IMR-90 (cell line): Measurements from ENCODE around the gene CAPZA2. TPM values are rescaled to one million over a fixed set of nuclear protein-coding genes. Genes with fewer than 3 reads are reported as not detected.
"Not testable (repeated sequence)": the region's sequence is repeated elsewhere in the genome, so short reads cannot be mapped to it uniquely, and the experiment has no call there.

Experiments
- ATAC-seq: fragments of 200-7000 bp; cut with Tn5 transposase; 2 replicates; pipeline ENCODE4 v1.9.1; 2020; ENCODE audit warnings: low read depth, mild to moderate bottlenecking, moderate library complexity
- BruUV-seq: library from RNA; stranded (reverse); fragments of 400-500 nt; replicated peaks from 2 replicates; lab custom pipeline; 2021; lab: Mats Ljungman, UMichigan
- CTCF ChIA-PET: fragments of 300-600 bp; formaldehyde crosslinking; extraction: SDS; loops from one replicate; lab custom pipeline; 2021; ENCODE audit warnings: antibody characterized with exemption; lab: Yijun Ruan, JAX
- POLR2A ChIA-PET: fragments of 300-600 bp; sonication (Branson Sonifier 250); formaldehyde crosslinking; loops from one replicate; lab custom pipeline; 2022; ENCODE audit warnings: antibody characterized with exemption; ENCODE audit not compliant: unreplicated experiment; lab: Charles Lee
- DNase-seq: peaks from one replicate; pipeline ENCODE4 v3.0.0; 2013
- H2AFZ ChIP-seq: replicated peaks from 2 replicates; pipeline ENCODE3; 2013; ENCODE audit warnings: low read length, mild to moderate bottlenecking; ENCODE audit not compliant: poor library complexity
- H2AK5ac ChIP-seq: 2 replicates; pipeline ENCODE4 v1.6.1; 2013; ENCODE audit warnings: low read depth, low read length, inconsistent platforms
- H2AK9ac ChIP-seq: replicated peaks from 2 replicates; pipeline ENCODE3; 2013; ENCODE audit warnings: mild to moderate bottlenecking, low read depth, low read length, moderate library complexity; ENCODE audit not compliant: poor library complexity
- H2BK120ac ChIP-seq: 2 replicates; pipeline ENCODE4 v1.6.1; 2013; ENCODE audit warnings: low read depth, low read length, inconsistent platforms
- H2BK15ac ChIP-seq: 3 replicates; pipeline ENCODE4 v1.6.1; 2013; ENCODE audit warnings: low read depth, low read length, inconsistent platforms
- H2BK20ac ChIP-seq: 2 replicates; pipeline ENCODE4 v1.6.1; 2013; ENCODE audit warnings: low read depth, mild to moderate bottlenecking, inconsistent platforms, low read length, moderate library complexity
- H2BK5ac ChIP-seq: 2 replicates; pipeline ENCODE4 v1.6.1; 2013; ENCODE audit warnings: mild to moderate bottlenecking, low read depth, low read length, inconsistent platforms; ENCODE audit not compliant: poor library complexity, severe bottlenecking
- H3K14ac ChIP-seq: replicated peaks from 2 replicates; pipeline ENCODE4 v1.6.1; 2013; ENCODE audit warnings: low read depth, low read length, inconsistent platforms
- H3K18ac ChIP-seq: 2 replicates; pipeline ENCODE4 v1.6.1; 2013; ENCODE audit warnings: low read depth, low read length, control low read depth
- H3K23ac ChIP-seq: 2 replicates; pipeline ENCODE4 v1.6.1; 2013; ENCODE audit warnings: low read depth, low read length, inconsistent platforms
- H3K27ac ChIP-seq: 2 replicates; pipeline ENCODE4 v1.5.1; 2013; ENCODE audit warnings: mild to moderate bottlenecking, control low read depth, low read length; ENCODE audit not compliant: insufficient read depth
- H3K27me3 ChIP-seq: 2 replicates; pipeline ENCODE4 v1.6.1; 2013; ENCODE audit warnings: low read length; ENCODE audit not compliant: control insufficient read depth, insufficient read depth
- H3K36me3 ChIP-seq: 2 replicates; pipeline ENCODE4 v1.6.1; 2013; ENCODE audit warnings: low read length, mixed read lengths; ENCODE audit not compliant: control insufficient read depth, insufficient read depth
- H3K4ac ChIP-seq: 2 replicates; pipeline ENCODE4 v1.6.1; 2013; ENCODE audit warnings: low read depth, low read length, inconsistent platforms
- H3K4me1 ChIP-seq: 2 replicates; pipeline ENCODE4 v1.6.1; 2013; ENCODE audit warnings: low read length, mixed read lengths; ENCODE audit not compliant: control insufficient read depth, insufficient read depth
- H3K4me2 ChIP-seq: 2 replicates; pipeline ENCODE4 v1.6.1; 2013; ENCODE audit warnings: low read depth, mild to moderate bottlenecking, control low read depth, low read length, moderate library complexity
- H3K4me3 ChIP-seq: 2 replicates; pipeline ENCODE4 v1.5.1; 2013; ENCODE audit warnings: low read depth, mild to moderate bottlenecking, control low read depth, low read length, moderate library complexity; ENCODE audit not compliant: insufficient read depth
- H3K56ac ChIP-seq: 2 replicates; pipeline ENCODE4 v1.6.1; 2013; ENCODE audit warnings: low read length, inconsistent platforms; ENCODE audit not compliant: insufficient read depth; ENCODE audit errors: extremely low read depth
- H3K79me1 ChIP-seq, 2 experiments: 2 replicates each; pipeline ENCODE4 v1.6.1; 2013; ENCODE audit warnings: low read length in 2 of 2, inconsistent platforms in 1 of 2, low read depth in 1 of 2
- H3K9ac ChIP-seq: 2 replicates; pipeline ENCODE4 v1.6.1; 2013; ENCODE audit warnings: low read depth, low read length, control low read depth
- H3K9me1 ChIP-seq: 2 replicates; pipeline ENCODE4 v1.6.1; 2013; ENCODE audit warnings: low read length, inconsistent platforms; ENCODE audit not compliant: insufficient read depth
- H3K9me3 ChIP-seq: 2 replicates; pipeline ENCODE4 v1.6.1; 2013; ENCODE audit warnings: low read length; ENCODE audit not compliant: control insufficient read depth, insufficient read depth
- H4K20me1 ChIP-seq: 2 replicates; pipeline ENCODE4 v1.6.1; 2013; ENCODE audit warnings: low read length, inconsistent platforms; ENCODE audit not compliant: insufficient read depth
- H4K5ac ChIP-seq: 2 replicates; pipeline ENCODE4 v1.6.1; 2013; ENCODE audit warnings: mild to moderate bottlenecking, low read depth, low read length, control low read depth
- H4K8ac ChIP-seq, 2 experiments: 2 replicates each; pipeline ENCODE4 v1.6.1; 2013; ENCODE audit warnings: low read depth in 2 of 2, low read length in 2 of 2, control low read depth in 1 of 2, inconsistent platforms in 1 of 2
- H4K91ac ChIP-seq: 2 replicates; pipeline ENCODE4 v1.6.1; 2013; ENCODE audit warnings: low read depth, low read length, inconsistent platforms; ENCODE audit not compliant: insufficient read depth
- WGBS, 2 experiments: methylation state at CpG; one replicate each; pipeline versions ENCODE4 v1.1.5 to v1.1.7; 2013; ENCODE audit warnings: missing lambda C conversion rate in 2 of 2; ENCODE audit not compliant: insufficient read length in 1 of 2; ENCODE audit errors: extremely low coverage in 2 of 2; 5-methylcytosine and 5-hydroxymethylcytosine counted together
- dilution Hi-C: fragments of 300-500 bp; cut with HindIII; formaldehyde crosslinking; loops from one replicate; pipeline ENCODE4 v1.14.3; 2018; ENCODE audit warnings: low sequenced_read_pairs; ENCODE audit not compliant: unreplicated experiment
- in situ Hi-C: fragments of 300-500 bp; cut with MboI; formaldehyde crosslinking; loops from 3 replicates; pipeline ENCODE4 v1.14.3; 2019; ENCODE audit warnings: low sequenced_read_pairs, inconsistent platforms, mixed read lengths
- intact Hi-C: fragments of 100-400 bp; cut with micrococcal nuclease; formaldehyde crosslinking; loops from 2 replicates; pipeline ENCODE4 v1.10.0; 2022
- polyA plus RNA-seq, 3 experiments: library from polyadenylated mRNA; depleted of rRNA; stranded (reverse); fragments of >200 nt; gene quantifications; 2 replicates each; pipeline ENCODE4 v1.2.3, GENCODE V29; 2012; ENCODE audit warnings: low replicate concordance in 1 of 3
- total RNA-seq: library from RNA; depleted of rRNA; stranded (reverse); fragments of >200 nt; gene quantifications from 2 replicates; pipeline ENCODE4 v1.2.3, GENCODE V29; 2012

Gene CAPZA2
- total and polyA plus RNA-seq, 2 of the 4 experiments (the other 2 are of a cell fraction), result 66.6 to 133 TPM

- H2BK20ac ChIP-seq, H2BK5ac ChIP-seq, H3K14ac ChIP-seq, H3K27me3 ChIP-seq, H2BK15ac ChIP-seq, H3K9ac ChIP-seq, H3K27ac ChIP-seq, H3K18ac ChIP-seq, H3K36me3 ChIP-seq, dilution Hi-C loops, H3K56ac ChIP-seq, BruUV-seq, H3K4me2 ChIP-seq, H3K79me1 ChIP-seq, CTCF ChIA-PET, H3K23ac ChIP-seq, DNase-seq, H3K4ac ChIP-seq, H4K20me1 ChIP-seq, H3K9me3 ChIP-seq, H3K9me1 ChIP-seq, H2BK120ac ChIP-seq, H3K4me1 ChIP-seq, intact Hi-C loops, H2AK9ac ChIP-seq, H4K8ac ChIP-seq, H3K4me3 ChIP-seq, POLR2A ChIA-PET, H4K5ac ChIP-seq, H4K91ac ChIP-seq, H2AK5ac ChIP-seq, ATAC-seq: not testable (repeated sequence)
- no CpG with 5 or more reads among the region's 4 CpGs for WGBS, 2 experiments
- peak overlapping the region; percentile 26 for H2AFZ ChIP-seq
- in situ Hi-C loops, result loop anchor here (10.0 to 25.0 kb wide), 2 partner anchors 448 to 775 kb away; no protein-coding TSS in a partner anchor
These were observed 74.5 kb downstream of the CAPZA2 start for GRCh38 chr7:116936844-116937243.
